Activated naive CD4-positive, alpha-beta T cell treated with anti-CD3 and anti-CD28 coated beads, Interleukin-2, amount 50 U/mL, for 72 hours (primary cell): ENCODE data around the gene KASH5. TPM values are rescaled to one million over a fixed set of nuclear protein-coding genes. Genes with fewer than 3 reads are reported as not detected.
A peak's percentile ranks its signal among the peaks of the same experiment; 100 is the strongest.
"Not testable (repeated sequence)": the region's sequence is repeated elsewhere in the genome, so short reads cannot be mapped to it uniquely, and the experiment has no call there.

Experiments
- ATAC-seq, 2 donors: fragments of 150-1000 bp; cut with Tn5 transposase; 2 replicates each; pipeline ENCODE4 v1.10.0; 2021; ENCODE audit warnings: mild to moderate bottlenecking in 2 of 2, moderate library complexity in 2 of 2
- DNase-seq, 2 donors: peaks; one replicate each; pipeline ENCODE4 v3.0.0; 2021 to 2022; ENCODE audit warnings: low spot score in 2 of 2
- H3K27ac Mint-ChIP-seq, 2 donors: one replicate each; pipeline ENCODE4 v1.8.0; 2022; ENCODE audit warnings: mild to moderate bottlenecking in 2 of 2, mixed read lengths in 2 of 2
- H3K36me3 Mint-ChIP-seq, 2 donors: one replicate each; pipeline ENCODE4 v1.8.0; 2022; ENCODE audit warnings: mixed read lengths in 2 of 2
- H3K9me3 Mint-ChIP-seq, 2 donors: one replicate each; pipeline ENCODE4 v1.8.0; 2022; ENCODE audit warnings: mixed read lengths in 2 of 2
- total RNA-seq, 2 donors: library from RNA; stranded (reverse); gene quantifications; one replicate each; pipeline ENCODE4 v1.2.3, GENCODE V29; 2022

Gene KASH5
- total RNA-seq, 2 donors from 2014 or later: 0.95 to 1.7 TPM

GRCh38 chr19:49356382-49356781 is 31.7 kb upstream of the KASH5 start:
- no peak for ATAC-seq
- H3K36me3 Mint-ChIP-seq: no peaks in the 10 kb centered on the region
- no peak for DNase-seq
- H3K9me3 Mint-ChIP-seq: no peaks in the 10 kb centered on the region
- peak overlapping the region in 1 of 2 donors; percentile 75 for H3K27ac Mint-ChIP-seq

- H3K36me3 Mint-ChIP-seq: no peaks in the 10 kb centered on the region
- DNase-seq (no peak), ATAC-seq (no peak)
- no peaks in the 10 kb centered on the region for H3K9me3 Mint-ChIP-seq
- no peak overlapping the region for H3K27ac Mint-ChIP-seq
These were observed 30.9 kb upstream of the KASH5 start for GRCh38 chr19:49357186-49357585.

GRCh38 chr19:49359851-49360820 is 27.9 kb upstream of the KASH5 start:
- Mint-ChIP-seq H3K9me3 (no peaks in the 10 kb centered on the region), H3K36me3 (no peaks in the 10 kb centered on the region), H3K27ac (no peak overlapping the region)
- ATAC-seq: no peak
- no peak for DNase-seq

- H3K27ac Mint-ChIP-seq: no peak overlapping the region
- H3K9me3 Mint-ChIP-seq: no peaks in the 10 kb centered on the region
- ATAC-seq: no peak
- no peak for DNase-seq
- no peaks in the 10 kb centered on the region for H3K36me3 Mint-ChIP-seq
These were observed 26.5 kb upstream of the KASH5 start for GRCh38 chr19:49361438-49362047.

GRCh38 chr19:49362048-49362928 is 25.8 kb upstream of the KASH5 start, which contains the start of gene TEAD2:
TEAD2 (minus strand) TSS chr19:49362416; CDS start chr19:49360075, 2,341 bp downstream.
- no peak within 1 kb of the TSS for H3K27ac Mint-ChIP-seq
- H3K36me3 Mint-ChIP-seq: no peaks in the 10 kb centered on the region
- no peaks in the 10 kb centered on the region for H3K9me3 Mint-ChIP-seq
- no peak for ATAC-seq
- peak in 1 of 2 donors; percentile 29 for DNase-seq

GRCh38 chr19:49362929-49363267 is 25.2 kb upstream of the KASH5 start:
- ATAC-seq (peak in 1 of 2 donors; percentile 14), DNase-seq (no peak)
- H3K9me3 Mint-ChIP-seq: no peaks in the 10 kb centered on the region
- H3K36me3 Mint-ChIP-seq: no peaks in the 10 kb centered on the region
- H3K27ac Mint-ChIP-seq: no peak overlapping the region

GRCh38 chr19:49363268-49364082 is 24.6 kb upstream of the KASH5 start, which contains the start of gene DKKL1:
DKKL1 (plus strand) TSS chr19:49363877; CDS start chr19:49363999, 122 bp downstream.
- Mint-ChIP-seq H3K27ac (no peak within 1 kb of the TSS), H3K36me3 (no peaks in the 10 kb centered on the region), H3K9me3 (no peaks in the 10 kb centered on the region)
- ATAC-seq (peak; percentile 89), DNase-seq (peak; percentile 84 to 88)

GRCh38 chr19:49364083-49364737 is 23.8 kb upstream of the KASH5 start:
- DNase-seq: no peak
- no peak overlapping the region for H3K27ac Mint-ChIP-seq
- H3K9me3 Mint-ChIP-seq: peaks cover 0 to 4% of the 10 kb centered on the region in 2 donors
- peaks cover 5 to 6% of the 10 kb centered on the region in 2 donors for H3K36me3 Mint-ChIP-seq
- no peak for ATAC-seq

GRCh38 chr19:49366110-49366509 is 21.9 kb upstream of the KASH5 start:
- ATAC-seq: no peak
- H3K27ac Mint-ChIP-seq: no peak overlapping the region
- DNase-seq: no peak
- H3K36me3 Mint-ChIP-seq: peaks cover 13 to 17% of the 10 kb centered on the region in 2 donors
- H3K9me3 Mint-ChIP-seq: peaks cover 0 to 4% of the 10 kb centered on the region in 2 donors

- peaks cover 0 to 4% of the 10 kb centered on the region in 2 donors for H3K9me3 Mint-ChIP-seq
- peaks cover 13 to 17% of the 10 kb centered on the region in 2 donors for H3K36me3 Mint-ChIP-seq
- no peak for ATAC-seq
- no peak overlapping the region for H3K27ac Mint-ChIP-seq
- DNase-seq: no peak
These were observed 19.2 kb upstream of the KASH5 start for GRCh38 chr19:49368711-49369358.

- Mint-ChIP-seq H3K27ac (no peak overlapping the region), H3K36me3 (peaks cover 13 to 17% of the 10 kb centered on the region in 2 donors), H3K9me3 (peaks cover 0 to 4% of the 10 kb centered on the region in 2 donors)
- ATAC-seq (no peak), DNase-seq (no peak)
These were observed 16.9 kb upstream of the KASH5 start for GRCh38 chr19:49371184-49371583.

- not testable (repeated sequence) for H3K9me3 Mint-ChIP-seq, ATAC-seq, DNase-seq, H3K27ac Mint-ChIP-seq
- peaks cover 13 to 17% of the 10 kb centered on the region in 2 donors for H3K36me3 Mint-ChIP-seq
These were observed 14.9 kb upstream of the KASH5 start for GRCh38 chr19:49373174-49373573.

GRCh38 chr19:49374665-49375434 is 13.2 kb upstream of the KASH5 start:
- no peak for DNase-seq
- no peak overlapping the region for H3K27ac Mint-ChIP-seq
- peaks cover 1 to 5% of the 10 kb centered on the region in 2 donors for H3K36me3 Mint-ChIP-seq
- H3K9me3 Mint-ChIP-seq: no peaks in the 10 kb centered on the region
- ATAC-seq: no peak

- ATAC-seq: no peak
- no peak overlapping the region for H3K27ac Mint-ChIP-seq
These were observed 9.5 kb upstream of the KASH5 start for GRCh38 chr19:49378512-49378911.

More at GRCh38 chr19:49378512-49378911, 9.5 kb upstream of the KASH5 start:
- no peak for DNase-seq
- H3K9me3 Mint-ChIP-seq: peaks cover 0 to 10% of the 10 kb centered on the region in 2 donors
- peaks cover 0 to 6% of the 10 kb centered on the region in 2 donors for H3K36me3 Mint-ChIP-seq
